ENCODE measurements around the gene LRIG2. TPM values are rescaled to one million over a fixed set of nuclear protein-coding genes. Genes with fewer than 3 reads are reported as not detected.
A peak's percentile ranks its signal among the peaks of the same experiment; 100 is the strongest.
"Not testable (repeated sequence)": the region's sequence is repeated elsewhere in the genome, so short reads cannot be mapped to it uniquely, and the experiment has no call there.

Gene LRIG2
- total RNA-seq, 1 experiment from 2014 or later, result 22.5 TPM

- CTCF ChIA-PET, result interaction anchor here (1.2 to 1.4 kb wide), 2 partner anchors 36 to 273 kb away, joined by 3 read pairs; no protein-coding TSS in a partner anchor
- H3K9me3 Mint-ChIP-seq; H3K4me3 Mint-ChIP-seq; H3K27ac Mint-ChIP-seq; ATAC-seq; DNase-seq (ENCODE audit: low spot score); POLR2A ChIA-PET; H3K27me3 Mint-ChIP-seq (ENCODE audit: low read depth): not testable (repeated sequence)
- Mint-ChIP-seq H3K36me3 (peaks cover 33% of the 10 kb centered on the region), H3K4me1 (peaks cover 20% of the 10 kb centered on the region)
- peak; percentile 54; the same call in 1 of the 2 replicates for TF ChIP-seq ZNF121 (CRISPR knock-in tag; IDR thresholded peaks at IDR 0.05)
These were observed 5.0 kb downstream of the LRIG2 start for GRCh38 chr1:113077978-113078377.

- Mint-ChIP-seq H3K36me3 (peaks cover 17% of the 10 kb centered on the region), H3K27me3 (ENCODE audit: low read depth) (no peaks in the 10 kb centered on the region), H3K4me3 (no peak overlapping the region), H3K4me1 (no peaks in the 10 kb centered on the region), H3K9me3 (peaks cover 8% of the 10 kb centered on the region), H3K27ac (no peak overlapping the region)
- POLR2A ChIA-PET, result no interaction called here
- ATAC-seq (no peak), DNase-seq (ENCODE audit: low spot score) (no peak)
- CTCF ChIA-PET, result interaction anchor here (1.7 kb wide), 1 partner anchor 14 kb away, joined by 7 read pairs; the partner anchor contains the start of gene LRIG2
- no peak for TF ChIP-seq ZNF416 (CRISPR knock-in tag; IDR thresholded peaks at IDR 0.05)
- TF ChIP-seq FOXP1 (CRISPR knock-in tag; IDR thresholded peaks at IDR 0.05; ENCODE audit: borderline replicate concordance), result no peak
- no peak for TF ChIP-seq ETV6 (CRISPR knock-in tag; IDR thresholded peaks at IDR 0.05)
- TF ChIP-seq TEAD1 (CRISPR knock-in tag; IDR thresholded peaks at IDR 0.05), result no peak
- no peak for TF ChIP-seq NR3C1 (CRISPR knock-in tag; conservative IDR thresholded peaks at IDR 0.05; ENCODE audit: low read depth)
- no peak for TF ChIP-seq CREB1 (CRISPR knock-in tag; IDR thresholded peaks at IDR 0.05)
- TF ChIP-seq ZNF671 (CRISPR knock-in tag; IDR thresholded peaks at IDR 0.05), result no peak
- no peak for TF ChIP-seq JAZF1 (CRISPR knock-in tag; IDR thresholded peaks at IDR 0.05)
- TF ChIP-seq SP1 (CRISPR knock-in tag; conservative IDR thresholded peaks at IDR 0.05), result no peak
- TF ChIP-seq AFF4 (CRISPR knock-in tag; IDR thresholded peaks at IDR 0.05; ENCODE audit: borderline replicate concordance), result no peak
- no peak for TF ChIP-seq FOXJ3 (CRISPR knock-in tag; IDR thresholded peaks at IDR 0.05; ENCODE audit: borderline replicate concordance)
- no peak for TF ChIP-seq ZNF281 (CRISPR knock-in tag; IDR thresholded peaks at IDR 0.05)
- TF ChIP-seq ERG (CRISPR knock-in tag; IDR thresholded peaks at IDR 0.05), result no peak
These were observed 13.5 kb downstream of the LRIG2 start for GRCh38 chr1:113086541-113086940.

- POLR2A ChIA-PET, result no interaction called here
- CTCF ChIA-PET, result interaction anchor here (2.1 kb wide), 1 partner anchor 16 kb away, joined by 16 read pairs; the partner anchor contains the start of gene LRIG2
- TF ChIP-seq ZMAT4 (CRISPR knock-in tag; IDR thresholded peaks at IDR 0.05) (no peak), ZNF416 (CRISPR knock-in tag; IDR thresholded peaks at IDR 0.05) (no peak), GTF2I (CRISPR knock-in tag; conservative IDR thresholded peaks at IDR 0.05) (no peak), ARID4B (CRISPR knock-in tag; IDR thresholded peaks at IDR 0.05; ENCODE audit: borderline replicate concordance) (no peak), IRF1 (CRISPR knock-in tag; IDR thresholded peaks at IDR 0.05) (no peak), OVOL2 (CRISPR knock-in tag; IDR thresholded peaks at IDR 0.05; ENCODE audit: borderline replicate concordance) (no peak)
These were observed 16.0 kb downstream of the LRIG2 start for GRCh38 chr1:113088972-113089371.

More at GRCh38 chr1:113088972-113089371, 16.0 kb downstream of the LRIG2 start:
- Mint-ChIP-seq H3K27ac (no peak overlapping the region), H3K27me3 (ENCODE audit: low read depth) (no peaks in the 10 kb centered on the region), H3K9me3 (no peaks in the 10 kb centered on the region), H3K36me3 (peaks cover 20% of the 10 kb centered on the region), H3K4me3 (no peak overlapping the region), H3K4me1 (no peaks in the 10 kb centered on the region)
- ATAC-seq, result no peak
- no peak for DNase-seq (ENCODE audit: low spot score)

Measured in WTC11 (cell line).